Measurements from ENCODE around the gene EEF1AKMT4.

DNA sequence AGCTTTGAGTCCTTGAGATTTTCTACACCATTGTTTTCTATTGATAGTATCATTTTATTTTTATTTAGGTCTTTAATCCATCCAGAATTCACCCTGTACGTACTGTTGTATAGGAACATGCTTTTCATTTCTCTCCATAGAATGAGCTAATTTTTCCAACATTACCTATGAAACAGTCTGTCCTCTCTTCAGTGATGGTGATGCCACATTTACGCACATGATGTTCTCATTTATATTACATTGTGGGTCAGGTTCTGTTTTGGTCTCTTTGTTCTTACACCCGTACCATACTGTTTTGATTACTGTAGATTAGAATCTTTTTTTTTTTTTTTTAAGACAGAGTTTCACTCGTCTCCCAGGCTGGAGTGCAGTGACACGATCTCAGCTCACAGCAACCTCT lies 37.8 kb upstream of the EEF1AKMT4 start:
- TF ChIP-seq, protein P1, sequence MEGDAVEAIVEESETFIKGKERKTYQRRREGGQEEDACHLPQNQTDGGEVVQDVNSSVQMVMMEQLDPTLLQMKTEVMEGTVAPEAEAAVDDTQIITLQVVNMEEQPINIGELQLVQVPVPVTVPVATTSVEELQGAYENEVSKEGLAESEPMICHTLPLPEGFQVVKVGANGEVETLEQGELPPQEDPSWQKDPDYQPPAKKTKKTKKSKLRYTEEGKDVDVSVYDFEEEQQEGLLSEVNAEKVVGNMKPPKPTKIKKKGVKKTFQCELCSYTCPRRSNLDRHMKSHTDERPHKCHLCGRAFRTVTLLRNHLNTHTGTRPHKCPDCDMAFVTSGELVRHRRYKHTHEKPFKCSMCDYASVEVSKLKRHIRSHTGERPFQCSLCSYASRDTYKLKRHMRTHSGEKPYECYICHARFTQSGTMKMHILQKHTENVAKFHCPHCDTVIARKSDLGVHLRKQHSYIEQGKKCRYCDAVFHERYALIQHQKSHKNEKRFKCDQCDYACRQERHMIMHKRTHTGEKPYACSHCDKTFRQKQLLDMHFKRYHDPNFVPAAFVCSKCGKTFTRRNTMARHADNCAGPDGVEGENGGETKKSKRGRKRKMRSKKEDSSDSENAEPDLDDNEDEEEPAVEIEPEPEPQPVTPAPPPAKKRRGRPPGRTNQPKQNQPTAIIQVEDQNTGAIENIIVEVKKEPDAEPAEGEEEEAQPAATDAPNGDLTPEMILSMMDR (IDR thresholded peaks at IDR 0.05; ENCODE audit: low read length), result no peak
- no peak for TF ChIP-seq EZH2phosphoT487 (IDR thresholded peaks at IDR 0.05; ENCODE audit: low read length)

All from MM.1S (cell line).